GM21447 (cell line): ENCODE measurements around the gene ZMIZ1.

Source experiments
- ATAC-seq: cut with Tn5 transposase; IDR thresholded peaks from one replicate; pipeline ENCODE4 v1.9.1; 2021; ENCODE audit not compliant: unreplicated experiment

Gene ZMIZ1

DNA sequence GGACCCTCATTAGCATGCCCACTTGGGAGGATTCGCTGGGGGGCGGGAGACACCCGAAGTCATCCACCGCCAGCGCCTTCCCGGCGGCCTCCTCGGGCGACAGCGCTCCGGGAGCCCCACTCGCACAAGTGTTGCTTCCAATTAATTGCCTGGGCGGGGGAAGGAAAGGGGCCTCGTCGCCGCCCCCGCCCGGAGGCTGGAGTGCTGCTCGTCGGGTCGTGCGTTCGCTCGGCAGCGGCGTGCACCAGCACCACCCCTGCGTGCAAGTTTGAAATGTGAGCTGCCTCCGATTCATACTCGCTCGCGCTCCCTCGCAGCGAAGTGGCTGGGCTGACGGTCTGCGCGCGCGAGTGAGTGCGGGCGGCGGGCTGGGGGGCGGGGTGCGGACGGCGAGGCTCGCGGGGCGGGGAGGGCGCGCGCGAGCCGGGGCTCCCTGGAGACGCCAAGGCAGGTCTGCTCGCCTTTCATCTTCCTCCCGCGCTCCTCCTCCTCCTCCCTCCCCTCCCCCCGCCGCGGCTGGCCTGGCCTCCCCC is 173.9 kb downstream of the ZMIZ1 start:
- no peak for ATAC-seq

DNA sequence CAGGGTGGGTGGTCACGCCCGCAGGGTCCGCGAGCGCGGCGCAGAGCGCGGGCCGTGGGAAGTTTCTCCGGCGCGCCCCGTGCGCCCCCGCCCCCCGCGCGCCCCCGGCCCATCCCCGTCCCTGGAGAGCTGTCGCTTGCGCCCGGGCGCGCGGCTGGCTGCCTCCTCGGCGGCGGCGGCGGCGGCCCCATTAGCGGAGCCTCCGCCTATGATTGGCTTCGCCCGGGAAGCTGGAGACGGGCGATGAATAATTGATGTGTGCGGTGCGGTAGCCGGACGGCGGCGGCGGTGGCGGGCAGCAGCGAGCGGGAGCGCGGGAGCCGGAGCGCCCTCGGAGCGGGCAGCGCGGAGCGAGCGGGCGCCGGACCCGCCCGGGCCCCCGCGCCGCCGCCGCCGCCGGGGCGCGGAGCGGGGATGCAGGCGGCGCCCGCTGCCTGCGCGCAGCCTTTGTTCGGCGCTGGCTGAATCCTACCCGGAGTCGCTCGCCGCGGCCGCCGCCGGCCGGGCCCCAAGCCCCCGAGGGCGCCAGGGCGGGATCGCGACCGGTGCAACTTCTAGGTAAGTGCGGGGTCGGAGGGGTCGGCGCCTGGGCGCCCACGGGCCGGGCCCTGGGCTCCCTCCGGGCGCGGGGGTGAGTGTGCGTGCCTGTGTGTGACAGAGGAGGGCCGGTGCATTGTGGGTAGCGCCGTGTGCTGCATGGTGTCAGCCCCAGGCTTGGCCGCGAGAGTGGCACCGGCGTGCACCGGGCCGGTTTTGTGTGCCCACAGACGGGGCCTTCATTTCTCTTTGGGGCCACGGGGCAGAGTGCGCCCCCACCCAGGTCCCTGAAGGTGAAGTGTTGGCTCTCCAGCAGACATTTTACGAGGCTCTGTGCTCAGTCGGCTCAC is 174.7 kb downstream of the ZMIZ1 start:
- peak; percentile 40 for ATAC-seq

- ATAC-seq: no peak
Measured at GRCh38 chr10:79244068-79244442, 175.3 kb downstream of the ZMIZ1 start.

DNA sequence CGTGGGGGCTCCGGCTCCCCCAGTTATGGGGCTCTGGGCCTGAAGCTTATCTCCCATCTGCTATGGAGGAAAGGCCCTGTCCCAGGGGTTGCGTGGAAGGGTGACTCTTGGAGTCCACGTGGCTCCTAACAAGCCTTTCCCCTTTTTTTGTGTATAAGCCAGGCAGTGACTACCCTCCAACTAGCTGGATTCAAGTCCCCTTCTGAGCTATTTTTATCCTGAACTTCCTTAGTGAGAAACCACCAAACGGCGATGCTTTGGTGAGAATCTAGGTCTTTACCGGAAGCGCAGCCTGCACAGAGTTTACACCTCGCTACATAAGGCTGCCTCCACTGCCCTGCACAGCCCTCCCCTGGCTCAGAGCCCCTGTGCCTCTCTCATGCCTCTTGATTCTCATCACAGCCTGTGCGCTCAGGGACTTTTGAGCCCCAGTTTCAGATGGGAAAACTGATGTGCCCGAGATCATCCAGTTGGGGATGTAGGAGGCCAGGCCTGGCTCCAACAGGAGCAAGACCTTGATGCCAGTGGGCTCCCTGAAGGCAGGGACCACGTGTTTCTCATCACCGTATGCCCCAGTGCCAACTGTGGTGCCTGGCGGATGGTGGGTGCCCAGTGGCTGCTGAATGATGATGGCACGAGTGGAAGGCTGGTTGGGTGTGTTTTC is 176.2 kb downstream of the ZMIZ1 start:
- peak; percentile 30 for ATAC-seq

- ATAC-seq: no peak
Measured at GRCh38 chr10:79245539-79246208, 176.9 kb downstream of the ZMIZ1 start.

DNA sequence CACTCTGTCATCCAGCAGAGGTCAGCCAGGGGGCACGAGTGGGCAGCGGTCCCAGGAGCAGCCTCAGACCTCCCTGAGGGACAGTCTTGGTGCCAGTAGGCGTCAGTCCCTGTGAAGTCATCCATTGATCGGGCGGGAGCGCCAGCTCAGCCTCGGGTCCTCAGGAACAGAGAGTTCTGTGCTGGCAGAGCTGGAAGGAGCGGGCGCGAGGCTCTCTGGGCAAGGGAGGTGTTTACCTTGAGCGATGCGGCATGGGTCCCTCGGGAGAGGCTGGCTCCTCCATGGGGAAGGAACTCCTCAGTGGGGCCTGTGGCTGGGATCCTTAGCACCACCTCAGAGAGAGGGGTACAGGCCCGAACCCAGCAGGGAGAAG is 177.4 kb downstream of the ZMIZ1 start:
- no peak for ATAC-seq

GRCh38 chr10:79246606-79247275 is 178.0 kb downstream of the ZMIZ1 start:
- ATAC-seq: no peak

DNA sequence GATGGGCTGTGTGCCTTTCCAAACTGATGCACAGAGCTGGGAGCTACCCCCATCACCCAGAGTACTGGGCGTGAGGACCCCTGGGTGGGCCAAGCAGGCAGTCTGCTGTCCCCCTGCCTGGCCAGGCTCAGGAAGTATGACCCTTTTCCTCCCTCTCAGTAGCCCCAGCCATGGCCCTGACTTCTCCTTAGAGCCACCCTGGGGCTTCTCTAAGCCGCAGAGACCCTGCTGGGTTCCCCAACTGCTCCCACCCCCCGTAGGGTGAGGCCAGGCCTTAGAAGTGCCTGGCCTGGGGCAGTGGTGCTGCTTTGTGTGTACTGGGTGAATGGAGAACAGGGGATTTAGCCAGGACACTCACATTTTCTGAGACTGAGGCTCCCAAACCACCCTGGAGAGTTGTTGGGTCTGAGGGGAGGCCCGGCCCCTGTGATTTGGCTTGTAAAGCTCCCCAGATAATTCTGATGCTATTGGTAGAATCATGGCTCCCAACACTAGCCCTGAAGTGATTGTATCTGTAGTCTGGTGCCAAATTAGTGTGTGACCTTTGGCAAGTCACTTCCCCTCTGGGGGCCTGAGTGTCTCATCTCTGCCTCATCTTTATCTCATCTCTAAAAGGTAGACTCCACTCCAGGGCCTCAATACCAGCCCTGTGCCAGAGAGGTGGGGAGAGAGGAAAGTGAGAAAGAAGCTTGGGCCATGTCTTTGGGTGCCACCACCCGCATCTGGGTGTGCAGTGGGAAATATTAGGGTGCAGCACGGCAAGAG is 178.8 kb downstream of the ZMIZ1 start:
- ATAC-seq: no peak

DNA sequence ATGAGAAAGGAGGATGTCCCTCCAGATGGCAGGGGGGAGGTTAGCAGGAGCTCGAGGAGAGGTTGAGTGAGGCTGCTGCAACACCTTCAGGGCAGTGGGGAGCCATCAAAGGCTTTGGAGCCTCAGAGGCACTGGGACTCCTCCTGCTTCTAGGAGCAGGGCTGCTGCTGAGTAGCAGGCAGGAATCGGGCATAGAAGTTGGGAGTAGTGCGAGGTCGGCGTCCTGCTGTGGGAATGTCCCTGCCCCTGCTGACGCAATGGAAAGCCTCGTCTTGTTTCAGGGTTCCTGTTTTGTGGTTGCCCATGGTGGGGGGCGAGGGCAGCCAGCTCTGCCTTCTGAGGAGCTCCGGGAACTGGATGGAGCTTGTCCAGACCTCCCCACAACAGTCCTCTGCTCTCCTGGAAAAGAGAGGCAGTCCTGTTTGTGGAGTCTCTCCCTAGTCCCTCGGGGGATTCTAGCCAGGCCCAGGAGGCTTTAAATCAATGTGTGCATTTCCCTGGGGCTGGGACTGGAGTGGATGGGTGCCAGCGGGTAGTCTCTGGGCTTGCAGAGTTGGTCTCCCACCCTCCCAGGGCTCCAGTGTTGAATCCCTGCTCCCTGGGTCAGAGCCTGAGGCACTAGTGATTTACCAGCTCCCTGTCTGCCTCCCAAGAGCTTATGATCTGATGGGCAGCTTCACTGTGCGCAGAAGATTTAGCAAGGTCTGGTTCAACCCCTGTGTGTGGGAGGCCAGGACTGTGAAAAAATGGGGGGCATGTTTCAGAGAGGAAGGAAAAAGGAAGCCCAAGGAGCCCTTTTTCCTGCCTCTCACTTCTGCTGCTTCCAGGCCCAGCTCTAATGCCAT is 179.8 kb downstream of the ZMIZ1 start:
- ATAC-seq: no peak

DNA sequence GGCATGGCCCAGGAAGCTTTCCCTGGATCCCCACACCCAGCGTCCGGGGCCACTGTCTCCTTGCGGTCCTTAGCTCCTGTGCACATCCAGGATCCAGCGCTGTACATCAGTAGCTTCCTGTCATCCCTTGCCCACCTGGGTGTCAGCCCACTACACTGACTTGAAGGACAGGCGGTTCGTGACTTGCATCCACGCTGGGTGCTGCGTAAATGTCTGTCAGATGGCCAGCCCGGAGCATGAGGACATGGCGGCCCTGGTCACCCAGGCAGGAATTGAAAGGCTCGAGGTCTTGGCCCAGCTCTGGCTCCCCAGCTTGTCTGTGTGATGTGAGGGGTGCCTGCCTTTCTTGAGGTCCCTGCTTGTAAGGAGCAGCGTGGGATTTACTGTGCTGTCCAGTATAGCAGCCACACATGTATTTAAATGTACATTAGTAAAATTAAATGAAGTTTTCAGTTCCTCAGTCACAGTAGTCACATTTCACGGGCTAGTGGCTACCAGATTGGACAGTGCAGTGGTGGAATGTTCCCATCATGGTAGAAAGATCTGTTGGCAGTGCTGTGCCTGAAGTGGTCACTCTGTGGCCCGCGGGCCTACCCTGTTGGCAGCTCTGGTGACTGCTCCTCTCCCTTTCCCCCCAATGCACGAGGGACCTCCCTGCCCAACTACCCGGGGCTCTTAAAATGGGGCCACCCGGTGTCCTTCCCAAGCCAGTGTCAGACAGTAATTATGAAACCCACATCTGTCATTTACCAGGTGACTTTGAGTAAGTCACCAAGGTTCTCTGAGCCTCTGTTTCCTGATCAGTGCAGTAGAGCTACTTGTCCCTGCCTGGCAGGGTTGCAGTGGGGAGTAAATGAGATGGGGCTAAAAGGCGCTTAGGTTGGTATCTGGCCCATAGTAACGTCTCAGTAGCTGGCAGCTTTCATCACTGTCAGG is 180.7 kb downstream of the ZMIZ1 start:
- ATAC-seq: peak; percentile 61

DNA sequence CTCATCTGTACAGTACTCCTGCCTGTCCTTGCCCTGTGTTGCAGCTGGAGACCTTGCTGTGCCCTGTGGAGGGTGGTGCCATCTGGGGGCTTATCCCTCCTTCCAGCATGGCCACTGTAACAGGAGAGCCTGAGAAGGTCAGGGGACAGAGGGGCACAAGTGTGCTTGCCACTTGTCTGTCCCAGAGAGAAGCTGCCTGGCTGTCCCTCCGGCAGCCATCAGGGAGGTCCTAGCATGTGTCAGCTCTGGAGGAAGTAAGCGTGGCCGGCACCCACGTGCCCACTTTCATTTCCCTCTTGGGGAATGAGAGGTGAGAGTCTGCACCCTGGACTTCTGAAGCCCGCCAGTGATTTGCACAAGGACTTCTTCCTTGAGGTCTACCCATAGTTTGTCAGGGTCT is 181.5 kb downstream of the ZMIZ1 start:
- peak; percentile 25 for ATAC-seq

GRCh38 chr10:79252450-79252849 is 183.7 kb downstream of the ZMIZ1 start:
- no peak for ATAC-seq

DNA sequence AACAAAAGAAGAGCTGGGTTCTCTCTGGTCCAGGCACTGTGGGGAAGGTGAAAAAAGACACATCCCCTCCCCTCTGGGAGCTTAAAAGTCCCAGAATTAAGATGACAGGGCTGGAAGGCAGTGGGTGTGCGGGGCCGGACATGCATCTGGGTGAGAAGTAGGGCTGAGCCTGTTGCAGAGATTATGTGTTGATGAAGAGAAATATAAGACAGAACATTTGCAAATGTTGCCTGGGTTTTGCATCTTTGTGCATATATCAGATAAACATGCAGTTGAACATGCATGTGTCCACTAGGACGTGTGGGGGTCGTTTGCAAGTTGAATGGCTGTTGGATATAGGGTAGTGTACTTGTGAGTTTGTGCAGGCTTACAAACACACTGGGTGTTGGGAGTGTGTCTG is 184.2 kb downstream of the ZMIZ1 start:
- no peak for ATAC-seq

- ATAC-seq: no peak
Measured at GRCh38 chr10:79253704-79254103, 184.9 kb downstream of the ZMIZ1 start.

- no peak for ATAC-seq
Measured at GRCh38 chr10:79254333-79255006, 185.7 kb downstream of the ZMIZ1 start.

- ATAC-seq: no peak
Measured at GRCh38 chr10:79255007-79255507, 186.3 kb downstream of the ZMIZ1 start.

DNA sequence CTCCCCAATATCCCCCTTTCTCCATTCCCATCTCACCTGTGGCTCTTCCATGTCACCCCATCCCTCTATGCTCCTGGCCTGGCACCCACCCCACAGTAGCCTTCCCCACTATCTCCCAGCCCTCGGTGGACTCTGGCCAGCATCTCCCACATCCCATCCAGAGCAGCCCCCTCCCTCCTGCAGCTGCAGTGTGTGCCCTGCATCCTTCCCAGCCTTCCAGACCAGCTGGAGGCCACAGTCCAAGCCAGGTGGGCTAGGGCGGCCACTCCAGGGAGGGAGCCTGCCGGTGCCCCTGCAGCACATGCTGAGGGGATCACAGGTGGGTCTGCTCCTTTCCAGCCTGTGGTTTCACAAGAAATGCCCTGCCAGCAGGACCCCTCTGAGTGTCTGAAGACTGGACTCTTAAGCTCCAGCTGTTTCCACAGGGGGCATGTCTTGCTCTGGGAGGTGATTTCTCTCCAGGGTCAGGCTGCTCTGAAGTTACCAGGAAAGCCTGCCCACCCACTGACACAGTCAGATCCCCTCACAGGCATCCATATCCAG is 187.6 kb downstream of the ZMIZ1 start:
- no peak for ATAC-seq
